ENCODE data around the gene FKBP10.

FKBP10 gene

GRCh38 chr17:41811549-41812380, 1.0 kb upstream of the FKBP10 start, which contains the start of gene P3H4:
Gene P3H4, minus strand, starts transcription at chr17:41811949. Its CDS starts 34 bp downstream, at chr17:41811915.
- WGBS, 2 experiments = 0% methylated on average over 96 of the region's 96 CpGs
- peaks cover 10% of the 10 kb centered on the region for H3K4me1 ChIP-seq (ENCODE audit: control insufficient read depth, insufficient read depth, low read length)
- H3K36me3 ChIP-seq (ENCODE audit: control insufficient read depth, insufficient read depth, low read length) = peaks cover 9% of the 10 kb centered on the region
- H3K4me3 ChIP-seq (ENCODE audit: insufficient read depth, low read depth, low read length) = peak within 1 kb of the TSS; percentile 85
- H3K27ac ChIP-seq (ENCODE audit: insufficient read depth, low read depth, low read length, poor library complexity, severe bottlenecking) = peak within 1 kb of the TSS; percentile 72
- H3K27me3 ChIP-seq (ENCODE audit: control insufficient read depth, insufficient read depth, low read length, poor library complexity, severe bottlenecking) = no peaks in the 10 kb centered on the region
- no peaks in the 10 kb centered on the region for H3K9me3 ChIP-seq (ENCODE audit: control insufficient read depth, low read length)

- 1 to 2% methylated on average over 12 of the region's 12 CpGs for WGBS, 2 experiments
- no peaks in the 10 kb centered on the region for H3K27me3 ChIP-seq (ENCODE audit: control insufficient read depth, insufficient read depth, low read length, poor library complexity, severe bottlenecking)
- peaks cover 8% of the 10 kb centered on the region for H3K36me3 ChIP-seq (ENCODE audit: control insufficient read depth, insufficient read depth, low read length)
- H3K9me3 ChIP-seq (ENCODE audit: control insufficient read depth, low read length) = no peaks in the 10 kb centered on the region
- H3K4me3 ChIP-seq (ENCODE audit: insufficient read depth, low read depth, low read length) = peak overlapping the region; percentile 85
- peak overlapping the region; percentile 72 for H3K27ac ChIP-seq (ENCODE audit: insufficient read depth, low read depth, low read length, poor library complexity, severe bottlenecking)
- H3K4me1 ChIP-seq (ENCODE audit: control insufficient read depth, insufficient read depth, low read length) = peaks cover 10% of the 10 kb centered on the region
Observed at GRCh38 chr17:41813152-41813680, 412 bp downstream of the FKBP10 start.

- Histone ChIP-seq H3K4me3 (ENCODE audit: insufficient read depth, low read depth, low read length) (peak overlapping the region; percentile 85), H3K36me3 (ENCODE audit: control insufficient read depth, insufficient read depth, low read length) (peaks cover 10% of the 10 kb centered on the region), H3K9me3 (ENCODE audit: control insufficient read depth, low read length) (no peaks in the 10 kb centered on the region), H3K27me3 (ENCODE audit: control insufficient read depth, insufficient read depth, low read length, poor library complexity, severe bottlenecking) (no peaks in the 10 kb centered on the region), H3K27ac (ENCODE audit: insufficient read depth, low read depth, low read length, poor library complexity, severe bottlenecking) (no peak overlapping the region), H3K4me1 (ENCODE audit: control insufficient read depth, insufficient read depth, low read length) (peaks cover 10% of the 10 kb centered on the region)
- 18 to 19% methylated on average over 9 of the region's 9 CpGs for WGBS, 2 experiments
Observed at GRCh38 chr17:41813699-41814124, 908 bp downstream of the FKBP10 start.

DNA sequence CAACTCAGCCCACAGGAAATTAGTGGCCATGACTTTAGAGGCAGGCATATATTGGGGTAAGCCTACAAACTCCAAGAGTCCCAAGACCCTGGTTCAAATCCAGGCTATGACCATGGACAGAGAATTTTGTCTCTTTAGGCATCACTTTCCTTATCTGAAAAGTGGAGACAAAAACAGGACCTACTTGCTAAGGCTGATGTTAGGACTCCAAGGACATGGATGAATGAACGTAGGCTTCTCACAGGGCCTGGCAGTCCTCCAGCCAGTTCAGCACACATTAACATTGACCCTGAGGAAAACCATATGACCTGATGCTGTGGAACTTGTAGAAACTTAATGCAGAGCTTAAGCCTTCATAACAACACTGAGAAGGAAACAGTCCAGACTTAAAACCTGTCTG, 1.4 kb downstream of the FKBP10 start:
- H3K4me1 ChIP-seq (ENCODE audit: control insufficient read depth, insufficient read depth, low read length) = peaks cover 12% of the 10 kb centered on the region
- no peak overlapping the region for H3K27ac ChIP-seq (ENCODE audit: insufficient read depth, low read depth, low read length, poor library complexity, severe bottlenecking)
- H3K36me3 ChIP-seq (ENCODE audit: control insufficient read depth, insufficient read depth, low read length) = peaks cover 10% of the 10 kb centered on the region
- no peaks in the 10 kb centered on the region for H3K27me3 ChIP-seq (ENCODE audit: control insufficient read depth, insufficient read depth, low read length, poor library complexity, severe bottlenecking)
- 88 to 95% methylated on average over 1 of the region's 1 CpG for WGBS, 2 experiments
- H3K4me3 ChIP-seq (ENCODE audit: insufficient read depth, low read depth, low read length) = peak overlapping the region; percentile 85
- no peaks in the 10 kb centered on the region for H3K9me3 ChIP-seq (ENCODE audit: control insufficient read depth, low read length)

DNA sequence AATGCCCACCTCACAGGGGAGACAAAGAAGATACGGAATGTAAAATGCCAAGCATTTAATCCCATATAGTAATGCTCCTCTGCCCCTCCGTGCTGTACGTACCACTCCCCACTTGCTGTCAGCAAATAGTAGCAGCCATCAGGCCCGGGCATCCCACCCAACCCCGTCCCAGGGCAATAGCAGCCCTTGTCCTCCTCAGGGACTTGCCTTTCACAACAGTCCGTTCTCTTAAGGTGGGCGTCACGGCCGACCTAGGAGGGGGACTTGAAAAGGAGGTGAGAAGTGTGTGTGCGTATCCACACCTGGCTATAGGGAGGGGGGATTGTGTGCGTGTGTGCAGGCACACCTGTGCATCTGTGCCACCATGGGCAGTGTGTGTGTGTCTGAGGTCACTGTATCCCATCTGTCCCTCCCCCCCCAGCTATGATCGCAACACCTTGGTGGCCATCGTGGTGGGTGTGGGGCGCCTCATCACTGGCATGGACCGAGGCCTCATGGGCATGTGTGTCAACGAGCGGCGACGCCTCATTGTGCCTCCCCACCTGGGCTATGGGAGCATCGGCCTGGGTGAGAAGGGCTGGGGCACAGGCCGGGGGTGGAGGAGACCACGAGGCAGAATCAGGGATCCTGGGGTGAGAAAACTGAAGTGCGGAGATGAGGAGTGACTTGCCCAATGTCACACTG, 4.0 kb downstream of the FKBP10 start:
- Histone ChIP-seq H3K27ac (ENCODE audit: insufficient read depth, low read depth, low read length, poor library complexity, severe bottlenecking) (no peak overlapping the region), H3K27me3 (ENCODE audit: control insufficient read depth, insufficient read depth, low read length, poor library complexity, severe bottlenecking) (no peaks in the 10 kb centered on the region), H3K36me3 (ENCODE audit: control insufficient read depth, insufficient read depth, low read length) (peaks cover 10% of the 10 kb centered on the region), H3K4me3 (ENCODE audit: insufficient read depth, low read depth, low read length) (no peak overlapping the region), H3K9me3 (ENCODE audit: control insufficient read depth, low read length) (no peaks in the 10 kb centered on the region), H3K4me1 (ENCODE audit: control insufficient read depth, insufficient read depth, low read length) (peaks cover 15% of the 10 kb centered on the region)
- 95 to 96% methylated on average over 23 of the region's 23 CpGs for WGBS, 2 experiments

GRCh38 chr17:41818024-41818423, 5.2 kb downstream of the FKBP10 start:
- Histone ChIP-seq H3K27ac (ENCODE audit: insufficient read depth, low read depth, low read length, poor library complexity, severe bottlenecking) (no peak overlapping the region), H3K27me3 (ENCODE audit: control insufficient read depth, insufficient read depth, low read length, poor library complexity, severe bottlenecking) (no peaks in the 10 kb centered on the region), H3K9me3 (ENCODE audit: control insufficient read depth, low read length) (no peaks in the 10 kb centered on the region), H3K36me3 (ENCODE audit: control insufficient read depth, insufficient read depth, low read length) (peaks cover 11% of the 10 kb centered on the region), H3K4me1 (ENCODE audit: control insufficient read depth, insufficient read depth, low read length) (peaks cover 25% of the 10 kb centered on the region), H3K4me3 (ENCODE audit: insufficient read depth, low read depth, low read length) (no peak overlapping the region)
- 95% methylated on average over 20 of the region's 20 CpGs for WGBS, 2 experiments

DNA sequence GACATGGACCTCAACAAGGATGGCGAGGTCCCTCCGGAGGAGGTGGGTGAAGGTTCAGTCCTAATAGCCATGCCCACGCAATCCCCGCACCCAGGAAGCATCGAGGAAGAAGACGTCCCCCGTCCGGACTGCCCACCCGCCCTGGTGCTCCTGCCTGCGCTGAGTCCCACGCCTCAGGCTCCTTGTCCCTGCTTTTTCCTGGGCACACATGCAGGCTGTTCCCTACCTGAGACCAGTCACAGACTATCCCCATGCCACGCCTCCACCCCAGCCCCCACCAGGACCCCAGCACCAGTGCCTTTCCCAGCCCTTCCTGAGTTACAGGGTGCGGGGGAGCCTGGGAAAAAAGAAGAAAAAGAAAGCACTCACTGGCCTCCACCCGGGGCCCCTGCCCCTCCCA, 9.0 kb downstream of the FKBP10 start:
- no peaks in the 10 kb centered on the region for H3K9me3 ChIP-seq (ENCODE audit: control insufficient read depth, low read length)
- no peaks in the 10 kb centered on the region for H3K27me3 ChIP-seq (ENCODE audit: control insufficient read depth, insufficient read depth, low read length, poor library complexity, severe bottlenecking)
- H3K36me3 ChIP-seq (ENCODE audit: control insufficient read depth, insufficient read depth, low read length) = peaks cover 17% of the 10 kb centered on the region
- 94% methylated on average over 14 of the region's 14 CpGs for WGBS, 2 experiments
- H3K4me1 ChIP-seq (ENCODE audit: control insufficient read depth, insufficient read depth, low read length) = peaks cover 19% of the 10 kb centered on the region
- H3K4me3 ChIP-seq (ENCODE audit: insufficient read depth, low read depth, low read length) = no peak overlapping the region
- no peak overlapping the region for H3K27ac ChIP-seq (ENCODE audit: insufficient read depth, low read depth, low read length, poor library complexity, severe bottlenecking)

DNA sequence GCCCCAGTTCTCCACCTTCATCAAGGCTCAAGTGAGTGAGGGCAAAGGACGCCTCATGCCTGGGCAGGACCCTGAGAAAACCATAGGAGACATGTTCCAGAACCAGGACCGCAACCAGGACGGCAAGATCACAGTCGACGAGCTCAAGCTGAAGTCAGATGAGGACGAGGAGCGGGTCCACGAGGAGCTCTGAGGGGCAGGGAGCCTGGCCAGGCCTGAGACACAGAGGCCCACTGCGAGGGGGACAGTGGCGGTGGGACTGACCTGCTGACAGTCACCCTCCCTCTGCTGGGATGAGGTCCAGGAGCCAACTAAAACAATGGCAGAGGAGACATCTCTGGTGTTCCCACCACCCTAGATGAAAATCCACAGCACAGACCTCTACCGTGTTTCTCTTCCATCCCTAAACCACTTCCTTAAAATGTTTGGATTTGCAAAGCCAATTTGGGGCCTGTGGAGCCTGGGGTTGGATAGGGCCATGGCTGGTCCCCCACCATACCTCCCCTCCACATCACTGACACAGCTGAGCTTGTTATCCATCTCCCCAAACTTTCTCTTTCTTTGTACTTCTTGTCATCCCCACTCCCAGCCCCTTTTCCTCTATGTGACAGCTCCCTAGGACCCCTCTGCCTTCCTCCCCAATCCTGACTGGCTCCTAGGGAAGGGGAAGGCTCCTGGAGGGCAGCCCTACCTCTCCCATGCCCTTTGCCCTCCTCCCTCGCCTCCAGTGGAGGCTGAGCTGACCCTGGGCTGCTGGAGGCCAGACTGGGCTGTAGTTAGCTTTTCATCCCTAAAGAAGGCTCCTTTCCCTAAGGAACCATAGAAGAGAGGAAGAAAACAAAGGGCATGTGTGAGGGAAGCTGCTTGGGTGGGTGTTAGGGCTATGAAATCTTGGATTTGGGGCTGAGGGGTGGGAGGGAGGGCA, 9.7 kb downstream of the FKBP10 start:
- H3K27me3 ChIP-seq (ENCODE audit: control insufficient read depth, insufficient read depth, low read length, poor library complexity, severe bottlenecking) = no peaks in the 10 kb centered on the region

DNA sequence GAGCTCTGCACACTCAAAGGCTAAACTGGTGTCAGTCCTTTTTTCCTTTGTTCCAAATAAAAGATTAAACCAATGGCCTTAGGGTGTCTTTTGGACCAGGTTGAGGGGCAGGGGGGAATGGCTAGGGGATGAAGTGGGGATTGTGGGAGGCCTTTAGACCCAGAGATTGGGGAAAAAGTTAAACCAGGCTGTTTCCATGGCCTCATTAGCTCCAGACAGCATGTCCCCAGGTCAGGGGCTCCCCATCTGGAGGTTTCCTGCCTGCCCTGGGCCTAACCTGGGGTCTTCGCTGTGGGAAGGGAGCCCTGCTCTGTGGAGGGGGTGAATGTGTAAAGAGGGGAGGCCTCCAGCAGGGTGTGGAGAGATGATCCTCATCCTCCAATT, 10.3 kb downstream of the FKBP10 start:
- H3K27ac ChIP-seq (ENCODE audit: insufficient read depth, low read depth, low read length, poor library complexity, severe bottlenecking) = peak overlapping the region; percentile 36
- WGBS, 2 experiments = 83 to 94% methylated on average over 1 of the region's 1 CpG
- H3K9me3 ChIP-seq (ENCODE audit: control insufficient read depth, low read length) = no peaks in the 10 kb centered on the region
- no peak overlapping the region for H3K4me3 ChIP-seq (ENCODE audit: insufficient read depth, low read depth, low read length)
- no peaks in the 10 kb centered on the region for H3K27me3 ChIP-seq (ENCODE audit: control insufficient read depth, insufficient read depth, low read length, poor library complexity, severe bottlenecking)
- H3K4me1 ChIP-seq (ENCODE audit: control insufficient read depth, insufficient read depth, low read length) = peaks cover 19% of the 10 kb centered on the region
- peaks cover 21% of the 10 kb centered on the region for H3K36me3 ChIP-seq (ENCODE audit: control insufficient read depth, insufficient read depth, low read length)

More for the DNA sequence above, 9.7 kb downstream of the FKBP10 start:
- Histone ChIP-seq H3K9me3 (ENCODE audit: control insufficient read depth, low read length) (no peaks in the 10 kb centered on the region), H3K27ac (ENCODE audit: insufficient read depth, low read depth, low read length, poor library complexity, severe bottlenecking) (no peak overlapping the region), H3K36me3 (ENCODE audit: control insufficient read depth, insufficient read depth, low read length) (peaks cover 19% of the 10 kb centered on the region), H3K4me3 (ENCODE audit: insufficient read depth, low read depth, low read length) (no peak overlapping the region), H3K4me1 (ENCODE audit: control insufficient read depth, insufficient read depth, low read length) (peaks cover 19% of the 10 kb centered on the region)
- 95 to 96% methylated on average over 12 of the region's 12 CpGs for WGBS, 2 experiments
